Skin of body (tissue), 3 donors: ENCODE measurements around the gene ZNF573. TPM values are rescaled to one million over a fixed set of nuclear protein-coding genes. Genes with fewer than 3 reads are reported as not detected.

Source experiments
- DNase-seq: peaks from one replicate; lab custom pipeline; 2025; lab: John Stamatoyannopoulos, UW
- small RNA-seq: library from RNA; depleted of rRNA; stranded (forward); fragments of <200 nt; gene quantifications from one replicate; pipeline ENCODE3, GENCODE V24; 2014; ENCODE audit warnings: low replicate concordance
- total RNA-seq: library from RNA; depleted of rRNA; stranded (reverse); fragments of >200 nt; gene quantifications from one replicate; pipeline ENCODE4 v1.2.3, GENCODE V29; 2014

ZNF573 gene
- total RNA-seq, 1 donor from 2014 or later = 15.6 TPM

DNA sequence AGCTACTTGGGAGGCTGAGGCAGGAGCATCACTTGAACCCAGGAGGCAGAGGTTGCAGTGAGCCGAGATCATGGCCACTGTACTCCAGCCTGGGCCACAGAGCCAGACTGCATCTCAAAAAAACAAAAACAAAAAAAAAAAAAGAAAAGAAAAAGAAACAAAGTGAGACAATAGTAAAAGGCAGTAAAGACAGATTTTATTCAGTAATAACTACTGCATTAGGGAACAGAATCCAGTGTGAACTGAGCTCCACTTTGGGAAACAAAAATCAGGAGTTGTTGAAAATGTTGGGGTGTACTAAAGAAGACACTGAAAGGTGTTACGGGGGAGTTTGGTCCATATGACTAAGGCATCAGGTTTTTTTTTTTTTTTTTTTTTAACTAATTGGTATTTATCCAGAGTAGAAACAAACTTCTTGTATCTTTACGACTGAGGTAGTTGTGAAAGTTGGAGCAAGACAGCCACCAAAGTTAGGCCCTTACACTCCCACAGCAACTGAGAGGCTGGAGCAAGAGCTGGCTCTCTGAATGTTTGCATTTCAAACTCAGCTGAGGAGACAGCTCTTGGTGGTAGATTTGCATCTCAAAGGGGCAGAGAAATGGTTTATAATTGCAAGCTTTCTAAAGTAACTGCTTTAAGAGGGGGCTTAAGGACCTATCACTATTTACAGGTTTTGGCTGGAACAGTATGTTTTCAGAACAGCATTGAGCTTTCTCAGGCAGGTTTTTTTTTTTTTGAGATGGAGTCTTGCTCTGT, 84.1 kb downstream of the ZNF573 start:
- DNase-seq = no peak

DNA sequence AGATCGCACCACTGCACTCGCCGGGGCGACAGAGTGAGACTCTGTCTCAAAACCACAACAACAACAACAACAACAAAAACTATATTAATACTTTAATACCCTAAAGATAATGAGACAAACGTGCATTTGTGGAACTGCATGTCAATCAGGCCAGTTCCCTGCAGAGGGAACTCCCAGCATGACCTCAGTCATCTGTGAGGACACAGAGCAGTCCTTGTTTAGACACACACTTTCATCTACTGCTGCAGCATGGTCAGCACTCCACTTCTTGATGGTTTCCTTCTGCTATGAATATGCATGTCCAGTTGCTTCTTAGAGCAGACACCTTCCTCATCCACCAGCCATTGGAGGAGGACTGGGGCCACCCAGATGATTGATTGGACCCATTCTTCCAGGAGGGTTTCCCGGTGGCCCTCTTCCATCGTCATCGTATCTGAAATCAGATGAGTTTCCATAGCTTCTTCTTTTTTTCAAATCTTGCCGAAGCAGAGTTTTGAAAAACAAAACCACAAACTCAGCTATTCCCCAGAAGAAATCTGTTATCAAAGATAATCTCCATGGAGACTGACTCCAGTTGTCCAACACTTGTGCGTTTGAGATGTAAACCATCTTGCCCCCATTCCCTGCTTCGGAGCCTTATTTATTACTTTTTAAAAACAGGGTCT, 86.3 kb downstream of the ZNF573 start:
- peak; percentile 1 for DNase-seq

DNA sequence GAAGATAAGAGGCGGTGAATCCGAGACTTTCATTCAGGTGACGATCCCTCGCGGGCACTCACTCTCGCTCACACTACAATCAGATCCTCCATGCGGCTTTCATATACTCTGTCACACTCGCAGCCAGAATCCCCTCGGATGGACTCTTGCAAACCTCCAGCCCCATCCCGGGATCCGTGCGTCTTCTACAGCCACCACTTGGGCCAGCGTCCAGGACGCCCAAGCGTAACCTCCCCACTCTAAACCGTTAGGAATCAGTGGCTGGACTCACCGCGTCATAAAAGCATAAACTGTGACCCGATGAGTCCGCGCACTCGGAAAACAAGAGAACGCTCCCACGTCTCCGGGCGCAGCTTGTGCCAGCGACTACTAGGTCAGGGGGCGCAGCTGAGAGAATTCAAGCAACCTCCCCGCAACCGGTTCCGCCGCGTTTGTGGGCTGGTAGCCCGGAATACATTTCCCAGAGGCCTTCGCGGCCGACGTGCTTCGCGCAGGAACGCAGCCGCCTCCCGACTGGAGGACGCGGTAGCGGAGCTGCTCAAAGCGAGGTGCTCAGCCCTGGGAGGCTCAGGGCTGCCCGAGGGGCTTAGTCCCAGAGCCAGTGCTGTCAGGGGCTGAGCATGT, 87.4 kb downstream of the ZNF573 start:
- DNase-seq = peak; percentile 88

Small RNAs within 50 kb of the gene (small RNA-seq; reads per million reads assigned to genes)
- gene SELENOKP1 = not detected

Other genes with a start within 250 kb of the ZNF573 start
- gene ZNF571, start 184.8 kb downstream of the ZNF573 start, total RNA-seq = 7.4 TPM
- gene ZNF540, start 184.7 kb downstream of the ZNF573 start, total RNA-seq = 2.4 TPM
- gene ZFP30, start 124.1 kb downstream of the ZNF573 start, total RNA-seq = 22.0 TPM
- gene ZNF607, start 59.8 kb downstream of the ZNF573 start, total RNA-seq = 7.4 TPM
- gene WDR87, start 127.0 kb upstream of the ZNF573 start, total RNA-seq = not detected
- gene SIPA1L3, start 127.6 kb upstream of the ZNF573 start, total RNA-seq = 20.3 TPM